ENCODE results near the gene APOL5.
"Not testable (repeated sequence)": the region's sequence is repeated elsewhere in the genome, so short reads cannot be mapped to it uniquely, and the experiment has no call there.

Gene APOL5

DNA sequence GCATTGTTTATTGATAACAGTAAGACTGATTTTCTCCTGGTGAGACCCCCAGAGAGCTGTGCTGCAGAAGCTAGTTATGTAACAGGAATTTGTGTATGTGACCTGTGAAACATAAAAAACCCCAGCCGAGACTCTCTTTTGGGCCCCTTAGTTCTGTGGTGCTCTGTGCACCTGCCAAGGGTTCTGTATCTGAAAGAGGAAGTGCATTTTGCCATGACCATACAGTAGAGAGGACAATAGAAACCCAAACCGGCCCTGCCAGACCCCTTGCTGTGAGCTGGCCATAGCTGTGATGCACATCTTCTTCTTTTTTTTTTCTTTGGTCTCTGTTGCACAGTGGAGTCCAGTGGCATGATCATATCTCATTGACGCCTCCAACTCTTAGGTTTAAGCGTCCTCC is 31.4 kb upstream of the APOL5 start:
- H3K9me3 ChIP-seq (ENCODE audit: insufficient read depth, low read depth, low read length): peaks cover 9% of the 10 kb centered on the region
- 91% methylated on average over 4 of the region's 4 CpGs for WGBS
- H3K36me3 ChIP-seq (ENCODE audit: insufficient read depth, low read length): no peaks in the 10 kb centered on the region
- no peak overlapping the region for H3K4me3 ChIP-seq (ENCODE audit: low read length)
- H3K27me3 ChIP-seq (ENCODE audit: insufficient read depth, low read length): no peaks in the 10 kb centered on the region
- H3K4me1 ChIP-seq (ENCODE audit: insufficient read depth, low read length): no peaks in the 10 kb centered on the region
- H3K27ac ChIP-seq (ENCODE audit: low read depth, low read length): no peak overlapping the region
- no peak overlapping the region for H3K9ac ChIP-seq (ENCODE audit: low read depth, low read length)

- H3K27me3 ChIP-seq (ENCODE audit: insufficient read depth, low read length): no peaks in the 10 kb centered on the region
- 93% methylated on average over 6 of the region's 6 CpGs for WGBS
- no peak overlapping the region for H3K9ac ChIP-seq (ENCODE audit: low read depth, low read length)
- H3K4me3 ChIP-seq (ENCODE audit: low read length): no peak overlapping the region
- no peak overlapping the region for H3K27ac ChIP-seq (ENCODE audit: low read depth, low read length)
- H3K9me3 ChIP-seq (ENCODE audit: insufficient read depth, low read depth, low read length): no peaks in the 10 kb centered on the region; the same call in 1 of the 2 replicates
- H3K4me1 ChIP-seq (ENCODE audit: insufficient read depth, low read length): no peaks in the 10 kb centered on the region
- H3K36me3 ChIP-seq (ENCODE audit: insufficient read depth, low read length): no peaks in the 10 kb centered on the region
Measured at GRCh38 chr22:35687461-35687860, 30.2 kb upstream of the APOL5 start.

GRCh38 chr22:35688913-35689675 is 28.6 kb upstream of the APOL5 start:
- H3K4me1 ChIP-seq (ENCODE audit: insufficient read depth, low read length): no peaks in the 10 kb centered on the region
- no peak overlapping the region for H3K9ac ChIP-seq (ENCODE audit: low read depth, low read length)
- no peak overlapping the region for H3K27ac ChIP-seq (ENCODE audit: low read depth, low read length)
- WGBS: 90% methylated on average over 10 of the region's 10 CpGs
- no peaks in the 10 kb centered on the region for H3K36me3 ChIP-seq (ENCODE audit: insufficient read depth, low read length)
- H3K27me3 ChIP-seq (ENCODE audit: insufficient read depth, low read length): peaks cover 6% of the 10 kb centered on the region
- no peaks in the 10 kb centered on the region for H3K9me3 ChIP-seq (ENCODE audit: insufficient read depth, low read depth, low read length)
- H3K4me3 ChIP-seq (ENCODE audit: low read length): no peak overlapping the region

GRCh38 chr22:35690001-35690400 is 27.7 kb upstream of the APOL5 start:
- no peaks in the 10 kb centered on the region for H3K9me3 ChIP-seq (ENCODE audit: insufficient read depth, low read depth, low read length)
- no peaks in the 10 kb centered on the region for H3K36me3 ChIP-seq (ENCODE audit: insufficient read depth, low read length)
- H3K4me3 ChIP-seq (ENCODE audit: low read length): no peak overlapping the region
- peaks cover 6% of the 10 kb centered on the region for H3K27me3 ChIP-seq (ENCODE audit: insufficient read depth, low read length)
- no peaks in the 10 kb centered on the region for H3K4me1 ChIP-seq (ENCODE audit: insufficient read depth, low read length)
- WGBS: 83% methylated on average over 1 of the region's 1 CpG
- no peak overlapping the region for H3K27ac ChIP-seq (ENCODE audit: low read depth, low read length)
- H3K9ac ChIP-seq (ENCODE audit: low read depth, low read length): no peak overlapping the region

- no peak overlapping the region for H3K9ac ChIP-seq (ENCODE audit: low read depth, low read length)
- H3K27ac ChIP-seq (ENCODE audit: low read depth, low read length): no peak overlapping the region
- WGBS: 86% methylated on average over 13 of the region's 13 CpGs
- no peaks in the 10 kb centered on the region for H3K9me3 ChIP-seq (ENCODE audit: insufficient read depth, low read depth, low read length)
- peaks cover 6% of the 10 kb centered on the region for H3K27me3 ChIP-seq (ENCODE audit: insufficient read depth, low read length)
- H3K4me3 ChIP-seq (ENCODE audit: low read length): no peak overlapping the region
- H3K4me1 ChIP-seq (ENCODE audit: insufficient read depth, low read length): no peaks in the 10 kb centered on the region
- H3K36me3 ChIP-seq (ENCODE audit: insufficient read depth, low read length): no peaks in the 10 kb centered on the region
Measured at GRCh38 chr22:35695202-35695601, 22.5 kb upstream of the APOL5 start.

- WGBS: 79% methylated on average over 14 of the region's 14 CpGs
- H3K9ac ChIP-seq (ENCODE audit: low read depth, low read length): no peak overlapping the region
Measured at GRCh38 chr22:35697142-35697541, 20.5 kb upstream of the APOL5 start.

GRCh38 chr22:35699852-35700251 is 17.8 kb upstream of the APOL5 start:
- H3K36me3 ChIP-seq (ENCODE audit: insufficient read depth, low read length); H3K9me3 ChIP-seq (ENCODE audit: insufficient read depth, low read depth, low read length); H3K4me3 ChIP-seq (ENCODE audit: low read length); H3K9ac ChIP-seq (ENCODE audit: low read depth, low read length); H3K27ac ChIP-seq (ENCODE audit: low read depth, low read length); H3K4me1 ChIP-seq (ENCODE audit: insufficient read depth, low read length); H3K27me3 ChIP-seq (ENCODE audit: insufficient read depth, low read length): not testable (repeated sequence)
- 92% methylated on average over 2 of the region's 6 CpGs for WGBS

More at GRCh38 chr22:35697142-35697541, 20.5 kb upstream of the APOL5 start:
- Histone ChIP-seq H3K27me3 (ENCODE audit: insufficient read depth, low read length) (peaks cover 13% of the 10 kb centered on the region), H3K27ac (ENCODE audit: low read depth, low read length) (no peak overlapping the region), H3K9me3 (ENCODE audit: insufficient read depth, low read depth, low read length) (no peaks in the 10 kb centered on the region), H3K4me3 (ENCODE audit: low read length) (no peak overlapping the region), H3K4me1 (ENCODE audit: insufficient read depth, low read length) (no peaks in the 10 kb centered on the region), H3K36me3 (ENCODE audit: insufficient read depth, low read length) (no peaks in the 10 kb centered on the region)

GRCh38 chr22:35703861-35704584 is 13.6 kb upstream of the APOL5 start:
- WGBS: 89% methylated on average over 7 of the region's 7 CpGs
- no peak overlapping the region for H3K4me3 ChIP-seq (ENCODE audit: low read length)
- no peaks in the 10 kb centered on the region for H3K4me1 ChIP-seq (ENCODE audit: insufficient read depth, low read length)
- no peaks in the 10 kb centered on the region for H3K36me3 ChIP-seq (ENCODE audit: insufficient read depth, low read length)
- H3K9ac ChIP-seq (ENCODE audit: low read depth, low read length): no peak overlapping the region
- peaks cover 7% of the 10 kb centered on the region for H3K27me3 ChIP-seq (ENCODE audit: insufficient read depth, low read length)
- no peaks in the 10 kb centered on the region for H3K9me3 ChIP-seq (ENCODE audit: insufficient read depth, low read depth, low read length)
- H3K27ac ChIP-seq (ENCODE audit: low read depth, low read length): no peak overlapping the region

- Histone ChIP-seq H3K9me3 (ENCODE audit: insufficient read depth, low read depth, low read length) (no peaks in the 10 kb centered on the region), H3K9ac (ENCODE audit: low read depth, low read length) (no peak overlapping the region), H3K4me1 (ENCODE audit: insufficient read depth, low read length) (no peaks in the 10 kb centered on the region), H3K4me3 (ENCODE audit: low read length) (no peak overlapping the region), H3K36me3 (ENCODE audit: insufficient read depth, low read length) (no peaks in the 10 kb centered on the region), H3K27ac (ENCODE audit: low read depth, low read length) (no peak overlapping the region), H3K27me3 (ENCODE audit: insufficient read depth, low read length) (peaks cover 7% of the 10 kb centered on the region)
- WGBS: 100% methylated on average over 3 of the region's 3 CpGs
Measured at GRCh38 chr22:35705141-35705540, 12.5 kb upstream of the APOL5 start.

GRCh38 chr22:35708453-35708852 is 9.2 kb upstream of the APOL5 start:
- H3K36me3 ChIP-seq (ENCODE audit: insufficient read depth, low read length): no peaks in the 10 kb centered on the region
- H3K9me3 ChIP-seq (ENCODE audit: insufficient read depth, low read depth, low read length): no peaks in the 10 kb centered on the region
- H3K9ac ChIP-seq (ENCODE audit: low read depth, low read length): no peak overlapping the region
- no peak overlapping the region for H3K4me3 ChIP-seq (ENCODE audit: low read length)
- no peaks in the 10 kb centered on the region for H3K27me3 ChIP-seq (ENCODE audit: insufficient read depth, low read length)
- 88% methylated on average over 7 of the region's 7 CpGs for WGBS
- no peak overlapping the region for H3K27ac ChIP-seq (ENCODE audit: low read depth, low read length)
- no peaks in the 10 kb centered on the region for H3K4me1 ChIP-seq (ENCODE audit: insufficient read depth, low read length)

DNA sequence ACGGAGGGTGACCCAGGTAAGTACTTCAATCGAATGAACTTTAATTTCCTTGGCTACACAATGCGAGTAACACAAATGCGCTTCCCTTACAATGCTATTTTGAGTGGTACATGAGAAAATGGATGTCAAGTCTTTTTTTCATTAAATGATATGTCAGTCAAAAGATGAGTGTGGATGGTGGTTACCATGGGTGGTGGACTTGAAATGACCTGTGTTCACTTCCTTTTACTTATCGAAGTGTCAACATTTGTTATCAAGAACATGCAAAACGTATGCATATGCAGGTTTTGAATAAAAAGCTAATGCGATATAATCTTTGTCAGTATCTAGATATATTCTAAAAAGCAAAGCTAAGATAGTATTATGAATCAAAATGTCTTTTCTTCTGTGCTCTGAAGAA is 8.8 kb upstream of the APOL5 start:
- Histone ChIP-seq H3K27me3 (ENCODE audit: insufficient read depth, low read length) (no peaks in the 10 kb centered on the region), H3K27ac (ENCODE audit: low read depth, low read length) (no peak overlapping the region), H3K4me1 (ENCODE audit: insufficient read depth, low read length) (no peaks in the 10 kb centered on the region), H3K36me3 (ENCODE audit: insufficient read depth, low read length) (no peaks in the 10 kb centered on the region), H3K9ac (ENCODE audit: low read depth, low read length) (no peak overlapping the region), H3K9me3 (ENCODE audit: insufficient read depth, low read depth, low read length) (no peaks in the 10 kb centered on the region), H3K4me3 (ENCODE audit: low read length) (no peak overlapping the region)
- WGBS: 98% methylated on average over 5 of the region's 7 CpGs
